Loucy (cell line): Measurements from ENCODE around the gene SZT2.

Experiments
- H2AFZ ChIP-seq: fragments of 200-600 bp; sonication (generic); 2 replicates; pipeline ENCODE4 v1.6.0; 2016; ENCODE audit warnings: antibody characterized with exemption, mild to moderate bottlenecking, low read length, moderate library complexity
- H3F3A ChIP-seq: fragments of 200-600 bp; 2 replicates; pipeline ENCODE4 v1.6.0; 2016; ENCODE audit warnings: antibody characterized with exemption, low read depth, mild to moderate bottlenecking
- H3K27me3 ChIP-seq: fragments of 200-600 bp; sonication (generic); 2 replicates; pipeline ENCODE4 v1.6.1; 2014; ENCODE audit warnings: low read length, mild to moderate bottlenecking; ENCODE audit not compliant: insufficient read depth, poor library complexity, severe bottlenecking
- H3K36me3 ChIP-seq: fragments of 200-600 bp; sonication (generic); 2 replicates; pipeline ENCODE4 v1.6.1; 2016; ENCODE audit warnings: low read length; ENCODE audit not compliant: insufficient read depth
- H3K4me1 ChIP-seq: fragments of 200-600 bp; sonication (generic); 2 replicates; pipeline ENCODE4 v1.5.1; 2014; ENCODE audit warnings: low read length, mild to moderate bottlenecking; ENCODE audit not compliant: insufficient read depth, poor library complexity, severe bottlenecking
- H3K4me2 ChIP-seq: fragments of 200-600 bp; sonication (generic); 2 replicates; pipeline ENCODE4 v1.6.0; 2014; ENCODE audit warnings: antibody characterized with exemption, low read length, low read depth, mild to moderate bottlenecking; ENCODE audit not compliant: poor library complexity, severe bottlenecking
- H3K4me3 ChIP-seq: fragments of 200-600 bp; sonication (generic); 2 replicates; pipeline ENCODE4 v1.5.1; 2014; ENCODE audit warnings: low read length, mild to moderate bottlenecking, mixed read lengths; ENCODE audit not compliant: poor library complexity, severe bottlenecking
- H3K79me2 ChIP-seq: fragments of 200-600 bp; sonication (generic); 2 replicates; pipeline ENCODE4 v1.6.1; 2014; ENCODE audit warnings: low read length; ENCODE audit not compliant: insufficient read depth
- H3K9ac ChIP-seq: fragments of 200-600 bp; sonication (generic); 2 replicates; pipeline ENCODE4 v1.6.0; 2014; ENCODE audit warnings: mild to moderate bottlenecking, low read depth, low read length, moderate library complexity; ENCODE audit not compliant: poor library complexity, severe bottlenecking
- H3K9me2 ChIP-seq: fragments of 200-600 bp; sonication (generic); replicated peaks from 2 replicates; pipeline ENCODE4 v1.6.1; 2016; ENCODE audit warnings: low read depth, low read length, mixed read lengths
- H3K9me3 ChIP-seq: fragments of 200-600 bp; sonication (generic); 2 replicates; pipeline ENCODE4 v1.6.1; 2014; ENCODE audit warnings: mild to moderate bottlenecking, antibody characterized with exemption, low read length, low read depth; ENCODE audit not compliant: insufficient read depth
- H4K20me1 ChIP-seq: fragments of 200-600 bp; sonication (generic); 2 replicates; pipeline ENCODE4 v1.6.0; 2014; ENCODE audit warnings: antibody characterized with exemption, low read length, mild to moderate bottlenecking; ENCODE audit not compliant: insufficient read depth, poor library complexity, severe bottlenecking
- CTCF ChIP-seq: fragments of 200-600 bp; sonication (generic); conservative IDR thresholded peaks from 2 replicates; pipeline ENCODE4 v1.5.1; 2014; ENCODE audit warnings: mild to moderate bottlenecking, antibody characterized with exemption, low read length
- EZH2phosphoT487 ChIP-seq: fragments of 200-600 bp; IDR thresholded peaks from 2 replicates; pipeline ENCODE4 v1.6.1; 2018; ENCODE audit warnings: antibody characterized with exemption, mild to moderate bottlenecking, moderate library complexity, borderline replicate concordance

The SZT2 gene

GRCh38 chr1:43379476-43379875 is 10.2 kb upstream of the SZT2 start:
- H3K9ac ChIP-seq: no peak overlapping the region
- no peaks in the 10 kb centered on the region for H3K9me3 ChIP-seq
- no peak overlapping the region for H2AFZ ChIP-seq
- H3K79me2 ChIP-seq: no peaks in the 10 kb centered on the region
- no peaks in the 10 kb centered on the region for H3K4me1 ChIP-seq
- no peaks in the 10 kb centered on the region for H3K27me3 ChIP-seq
- no peaks in the 10 kb centered on the region for H3F3A ChIP-seq
- H3K4me2 ChIP-seq: no peak overlapping the region
- no peak overlapping the region for H3K4me3 ChIP-seq
- TF ChIP-seq EZH2phosphoT487 (no peak), CTCF (no peak)
- no peaks in the 10 kb centered on the region for H3K9me2 ChIP-seq
- no peaks in the 10 kb centered on the region for H4K20me1 ChIP-seq
- peaks cover 19% of the 10 kb centered on the region; the same call in 1 of the 2 replicates for H3K36me3 ChIP-seq

GRCh38 chr1:43381612-43382011 is 8.1 kb upstream of the SZT2 start:
- Histone ChIP-seq H3K27me3 (no peaks in the 10 kb centered on the region), H3K9me2 (no peaks in the 10 kb centered on the region), H4K20me1 (no peaks in the 10 kb centered on the region), H3K4me3 (no peak overlapping the region), H3K4me2 (no peak overlapping the region), H3K36me3 (peaks cover 40% of the 10 kb centered on the region; the same call in 1 of the 2 replicates), H2AFZ (no peak overlapping the region), H3F3A (no peaks in the 10 kb centered on the region), H3K4me1 (no peaks in the 10 kb centered on the region), H3K9ac (no peak overlapping the region), H3K79me2 (no peaks in the 10 kb centered on the region), H3K9me3 (no peaks in the 10 kb centered on the region)
- no peak for TF ChIP-seq CTCF
- no peak for TF ChIP-seq EZH2phosphoT487

- Histone ChIP-seq H4K20me1 (no peaks in the 10 kb centered on the region), H3K4me2 (no peak overlapping the region), H3K4me1 (no peaks in the 10 kb centered on the region), H3F3A (no peaks in the 10 kb centered on the region), H3K9me2 (no peaks in the 10 kb centered on the region), H3K9me3 (no peaks in the 10 kb centered on the region), H2AFZ (no peak overlapping the region), H3K27me3 (no peaks in the 10 kb centered on the region), H3K9ac (no peak overlapping the region), H3K79me2 (peaks cover under 1% of the 10 kb centered on the region; the same call in 1 of the 2 replicates), H3K4me3 (no peak overlapping the region), H3K36me3 (peaks cover 45% of the 10 kb centered on the region; the same call in 1 of the 2 replicates)
- no peak for TF ChIP-seq CTCF
- TF ChIP-seq EZH2phosphoT487: no peak
These were observed 7.5 kb upstream of the SZT2 start for GRCh38 chr1:43382027-43382779.
